Measurements from ENCODE around the gene DENND4A.
A peak's percentile ranks its signal among the peaks of the same experiment; 100 is the strongest.

GRCh38 chr15:65610871-65611718 lies 181.0 kb downstream of the DENND4A start, which contains the start of gene INTS14:
- TF ChIP-seq CTCF (IDR thresholded peaks at IDR 0.05) (peak; percentile 59), EZH2 (IDR thresholded peaks at IDR 0.05; ENCODE audit: borderline replicate concordance, insufficient read depth, low read depth, low read length, poor library complexity, severe bottlenecking) (no peak)
